SK-MEL-5 (cell line): ENCODE results near the gene PSG3. TPM values are rescaled to one million over a fixed set of nuclear protein-coding genes. Genes with fewer than 3 reads are reported as not detected.
"Not testable (repeated sequence)": the region's sequence is repeated elsewhere in the genome, so short reads cannot be mapped to it uniquely, and the experiment has no call there.

Source experiments
- DNase-seq: peaks from one replicate; pipeline ENCODE4 v3.0.0-alpha.2; 2016; ENCODE audit warnings: low read depth, low spot score
- in situ Hi-C: cut with HindIII; loops from 2 replicates; pipeline ENCODE4 v1.10.0; 2016; ENCODE audit warnings: low sequenced_read_pairs, high pct_unique_total_duplicates, low pct_unique_long_range_greater_than_20kb
- polyA plus RNA-seq, 2 experiments: library from polyadenylated mRNA; depleted of rRNA; stranded (reverse); fragments of >200 nt; gene quantifications; 2 replicates each; pipeline ENCODE4 v1.2.3, GENCODE V29; 2015
- total RNA-seq: library from RNA; depleted of rRNA; stranded (reverse); fragments of >200 nt; shearing (Covaris generic); gene quantifications from 2 replicates; pipeline ENCODE4 v1.2.3, GENCODE V29; 2014; rRNA removed

Gene PSG3
- total RNA-seq, result not detected in 2 replicates
- not detected in 2 replicates for polyA plus RNA-seq (2015; cell fraction: cytosol; rRNA removed)
- not detected in 2 replicates for polyA plus RNA-seq (2015; cell fraction: nucleus; rRNA removed)

DNA sequence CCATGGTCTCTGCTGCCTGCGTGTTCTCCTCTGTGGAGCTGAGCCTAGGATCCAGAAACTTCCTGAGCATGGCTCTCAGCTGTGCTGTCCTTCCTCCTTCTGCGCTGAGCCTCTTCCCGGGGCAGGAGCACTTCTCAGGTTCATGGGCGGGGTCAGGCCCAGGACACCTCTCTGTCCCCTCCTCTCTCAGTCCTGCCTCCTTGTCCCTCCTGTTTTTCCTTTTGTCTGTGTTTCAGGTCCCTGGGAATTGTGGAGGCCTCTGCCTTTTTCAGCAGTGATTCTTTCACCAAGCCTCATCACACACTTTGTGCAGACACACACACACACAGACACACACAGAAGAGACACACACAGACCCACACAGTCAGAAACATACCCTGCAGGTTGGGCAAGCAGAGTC, at the start of gene PSG3:
Gene PSG3 (minus strand): TSS at position 101 of the 400 bp plus-strand sequence. CDS start 97 bp downstream, at position 4.
- DNase-seq, in situ Hi-C loops: not testable (repeated sequence)

DNA sequence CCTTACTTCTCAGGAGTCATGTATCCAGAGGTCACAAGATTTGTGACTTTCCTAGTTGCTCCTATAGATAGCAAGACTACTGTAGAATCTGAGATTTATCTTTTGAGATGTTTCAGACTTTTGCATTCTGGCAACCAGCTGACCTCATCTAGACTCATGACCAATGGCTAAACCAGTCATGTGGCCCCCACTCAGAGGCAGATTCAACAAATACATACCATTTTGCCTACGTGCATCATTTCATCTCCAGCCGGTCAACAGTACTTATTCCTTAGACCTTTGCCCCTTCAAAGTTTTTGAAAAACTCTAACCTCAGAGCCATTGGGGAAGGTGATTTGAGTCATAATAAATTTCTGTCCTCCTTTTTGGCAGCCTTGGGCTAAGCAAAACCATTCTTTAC, 48.5 kb upstream of the PSG3 start:
- DNase-seq, in situ Hi-C loops: not testable (repeated sequence)

DNA sequence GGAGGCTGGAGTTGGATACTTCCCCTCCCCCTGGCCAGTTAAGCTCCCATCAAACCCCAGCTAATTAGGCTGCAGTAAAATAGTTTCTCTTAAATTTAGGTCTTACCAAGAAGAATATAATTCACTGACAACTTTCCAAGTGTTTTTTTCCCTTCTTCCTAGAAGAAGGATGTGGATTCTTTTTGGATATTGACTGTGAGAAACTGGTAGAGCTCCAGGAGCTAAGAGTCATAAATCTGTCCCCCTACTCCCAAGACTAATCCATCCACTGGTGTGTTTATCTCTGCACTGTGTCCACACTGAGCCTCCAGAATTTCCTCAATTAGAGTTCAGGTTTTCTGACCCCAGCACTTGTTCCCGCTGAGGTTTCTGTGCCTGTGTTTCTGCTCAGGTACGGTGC, 47.5 kb upstream of the PSG3 start:
- in situ Hi-C loops, result not testable (repeated sequence)

DNA sequence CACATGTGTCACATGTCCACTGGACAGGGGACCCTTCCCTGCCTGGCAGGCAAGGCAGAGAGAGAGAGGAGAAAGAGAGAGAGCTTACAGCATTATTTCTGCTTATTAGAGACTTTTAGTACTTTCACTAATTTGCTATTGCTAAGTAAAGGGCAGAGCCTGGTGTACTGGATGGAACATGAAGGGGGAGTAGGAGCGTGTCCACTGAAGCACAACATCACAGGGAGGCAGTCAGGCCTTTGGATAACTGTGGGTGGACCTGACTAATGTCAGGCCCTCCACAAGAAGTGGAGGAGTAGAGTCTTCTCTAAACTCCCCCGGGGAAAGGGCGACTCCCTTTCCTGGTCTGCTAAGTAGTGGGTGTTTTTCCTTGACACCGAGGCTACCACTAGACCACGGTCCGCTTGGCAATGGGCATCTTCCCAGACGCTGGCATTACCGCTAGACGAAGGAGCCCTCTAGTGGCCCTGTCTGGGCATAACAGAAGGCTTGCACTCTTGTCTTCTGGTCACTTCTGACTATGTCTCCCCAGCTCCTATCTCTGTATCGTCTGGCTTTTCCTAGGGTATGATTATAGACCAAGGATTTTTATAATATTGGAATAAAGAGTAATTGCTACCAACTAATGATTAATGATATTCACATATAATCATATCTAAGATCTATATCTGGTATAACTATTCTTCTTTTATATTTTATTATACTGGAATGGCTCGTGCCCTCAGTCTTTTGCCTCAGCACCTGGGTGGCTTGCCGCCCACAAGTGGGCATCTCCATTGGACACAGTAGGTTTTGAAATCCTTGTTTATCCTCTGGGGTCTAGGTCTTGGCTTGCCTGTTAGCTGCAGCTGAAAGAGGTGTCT, 36.7 kb upstream of the PSG3 start:
- DNase-seq, result peak; percentile 75
- in situ Hi-C loops, result not testable (repeated sequence)

More for the DNA sequence above, 47.5 kb upstream of the PSG3 start:
- DNase-seq, result not testable (repeated sequence)

DNA sequence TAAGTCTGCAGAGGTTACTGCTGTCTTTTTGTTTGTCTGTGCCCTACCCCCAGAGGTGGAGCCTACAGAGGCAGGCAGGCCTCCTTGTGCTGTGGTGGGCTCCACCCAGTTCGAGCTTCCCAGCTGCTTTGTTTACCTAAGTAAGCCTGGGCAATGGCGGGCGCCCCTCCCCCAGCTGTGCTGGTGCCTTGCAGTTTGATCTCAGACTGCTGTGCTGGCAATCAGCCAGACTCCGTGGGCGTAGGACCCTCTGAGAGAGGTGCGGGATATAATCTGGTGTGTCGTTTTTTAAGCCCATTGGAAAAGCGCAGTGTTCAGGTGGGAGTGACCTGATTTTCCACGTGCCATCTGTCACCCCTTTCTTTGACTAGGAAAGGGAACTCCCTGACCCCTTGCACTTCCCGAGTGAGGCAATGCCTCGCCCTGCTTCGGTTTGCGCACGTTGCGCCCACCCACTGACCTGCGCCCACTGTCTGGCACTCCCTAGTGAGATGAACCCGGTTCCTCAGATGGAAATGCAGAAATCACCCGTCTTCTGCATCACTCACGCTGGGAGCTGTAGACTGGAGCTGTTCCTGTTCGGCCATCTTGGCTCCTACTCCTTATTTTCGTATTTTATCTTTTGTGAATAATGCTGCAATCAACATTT, 34.4 kb upstream of the PSG3 start:
- DNase-seq, in situ Hi-C loops: not testable (repeated sequence)

DNA sequence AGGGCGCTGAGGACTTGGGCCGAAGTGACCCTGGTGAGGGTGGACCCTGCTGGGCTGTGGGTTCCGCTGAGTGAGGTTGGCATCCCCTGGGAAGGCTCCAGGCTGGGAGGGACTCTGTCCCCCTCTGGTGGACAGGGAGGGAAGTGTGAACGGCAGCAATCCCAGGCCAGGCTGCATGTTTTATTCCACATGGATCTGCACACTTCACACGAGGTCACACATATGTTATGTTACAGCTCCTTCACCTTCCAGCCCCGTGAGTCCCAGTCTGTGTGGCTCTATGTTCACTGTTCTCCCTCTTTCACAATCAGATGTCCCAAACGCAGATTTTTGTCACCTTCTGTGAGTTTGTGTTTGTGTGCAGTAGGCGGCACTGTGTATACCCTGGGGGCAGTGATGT, 27.0 kb upstream of the PSG3 start:
- in situ Hi-C loops, DNase-seq: not testable (repeated sequence)

DNA sequence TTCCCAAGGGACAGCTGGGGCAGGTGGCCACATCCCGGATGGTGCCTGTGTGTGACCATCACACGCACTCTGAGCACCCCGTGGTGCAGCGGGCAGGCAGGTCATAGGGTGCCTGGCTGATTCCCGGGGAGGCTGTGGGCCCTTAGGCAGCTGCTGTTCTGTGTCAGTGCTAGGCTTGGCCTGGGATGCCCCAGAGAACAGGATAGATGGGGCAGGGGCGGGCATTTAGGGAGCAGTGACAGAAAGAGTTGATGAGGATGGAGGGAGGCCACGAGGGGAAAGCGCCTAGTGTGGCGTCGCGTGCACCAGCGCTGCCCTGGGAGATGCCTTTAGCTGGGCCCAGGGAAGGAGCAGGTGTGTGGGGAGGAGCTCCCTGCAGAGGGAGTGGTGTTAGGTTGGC, 26.6 kb upstream of the PSG3 start:
- DNase-seq, in situ Hi-C loops: not testable (repeated sequence)

DNA sequence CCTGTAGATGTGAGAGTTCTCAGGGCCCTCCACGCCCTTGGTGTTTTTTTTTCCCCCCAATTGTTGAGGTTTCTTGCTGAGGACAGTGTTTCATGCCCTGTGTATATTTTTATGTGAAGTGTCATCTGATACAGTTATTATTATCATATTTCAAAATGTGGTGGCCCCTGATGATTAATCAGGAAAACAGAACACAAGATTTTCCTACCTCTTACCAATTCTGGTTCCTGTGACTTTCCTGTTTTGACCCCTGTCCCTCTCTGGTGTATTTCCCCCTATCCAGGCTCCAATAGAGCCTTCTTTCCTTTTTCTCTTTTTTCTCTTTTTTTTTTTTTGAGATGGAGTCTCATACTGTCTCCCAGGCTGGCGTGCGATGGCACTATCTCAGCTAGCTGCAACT, 24.6 kb upstream of the PSG3 start:
- in situ Hi-C loops, result no loop called here
- no peak for DNase-seq

DNA sequence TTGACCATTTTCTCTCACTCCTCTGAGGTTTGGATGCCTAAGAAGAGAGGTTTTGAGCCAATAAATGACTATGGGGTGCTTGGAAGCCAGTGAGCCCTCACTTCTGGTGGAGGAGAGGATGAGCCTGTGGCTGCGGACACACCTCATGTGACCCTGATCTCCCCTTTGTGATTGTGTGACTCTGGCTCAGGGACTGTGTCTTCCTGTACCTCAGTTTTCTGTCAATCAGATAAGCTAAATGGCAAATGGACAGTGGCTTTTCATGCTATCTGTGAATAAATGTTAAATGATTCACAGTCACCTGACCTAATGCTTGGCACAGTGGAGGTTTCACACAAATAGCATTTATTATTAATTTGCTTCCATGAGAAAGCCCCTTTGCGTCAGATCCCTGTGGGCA, 22.5 kb upstream of the PSG3 start:
- peak; percentile 2 for DNase-seq
- in situ Hi-C loops, result no loop called here

DNA sequence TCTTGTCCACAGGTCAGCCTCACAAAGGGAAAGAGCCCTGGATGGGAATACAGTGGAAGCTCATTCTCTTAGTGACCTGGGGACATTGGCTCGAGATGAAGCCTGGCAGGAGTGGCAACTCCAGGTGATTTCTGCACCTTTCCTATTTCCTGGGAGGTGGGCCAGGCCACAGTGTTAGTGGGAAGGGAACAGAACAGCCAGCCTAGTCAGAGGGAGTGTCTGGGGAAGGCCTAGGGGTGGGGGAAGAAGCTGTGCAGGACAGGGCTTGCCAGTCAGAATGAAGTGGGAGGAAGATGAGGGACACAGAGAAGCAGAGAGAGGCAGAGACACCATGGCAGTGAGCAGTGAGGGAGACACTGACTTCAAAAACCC, 21.6 kb upstream of the PSG3 start:
- in situ Hi-C loops, result not testable (repeated sequence)

DNA sequence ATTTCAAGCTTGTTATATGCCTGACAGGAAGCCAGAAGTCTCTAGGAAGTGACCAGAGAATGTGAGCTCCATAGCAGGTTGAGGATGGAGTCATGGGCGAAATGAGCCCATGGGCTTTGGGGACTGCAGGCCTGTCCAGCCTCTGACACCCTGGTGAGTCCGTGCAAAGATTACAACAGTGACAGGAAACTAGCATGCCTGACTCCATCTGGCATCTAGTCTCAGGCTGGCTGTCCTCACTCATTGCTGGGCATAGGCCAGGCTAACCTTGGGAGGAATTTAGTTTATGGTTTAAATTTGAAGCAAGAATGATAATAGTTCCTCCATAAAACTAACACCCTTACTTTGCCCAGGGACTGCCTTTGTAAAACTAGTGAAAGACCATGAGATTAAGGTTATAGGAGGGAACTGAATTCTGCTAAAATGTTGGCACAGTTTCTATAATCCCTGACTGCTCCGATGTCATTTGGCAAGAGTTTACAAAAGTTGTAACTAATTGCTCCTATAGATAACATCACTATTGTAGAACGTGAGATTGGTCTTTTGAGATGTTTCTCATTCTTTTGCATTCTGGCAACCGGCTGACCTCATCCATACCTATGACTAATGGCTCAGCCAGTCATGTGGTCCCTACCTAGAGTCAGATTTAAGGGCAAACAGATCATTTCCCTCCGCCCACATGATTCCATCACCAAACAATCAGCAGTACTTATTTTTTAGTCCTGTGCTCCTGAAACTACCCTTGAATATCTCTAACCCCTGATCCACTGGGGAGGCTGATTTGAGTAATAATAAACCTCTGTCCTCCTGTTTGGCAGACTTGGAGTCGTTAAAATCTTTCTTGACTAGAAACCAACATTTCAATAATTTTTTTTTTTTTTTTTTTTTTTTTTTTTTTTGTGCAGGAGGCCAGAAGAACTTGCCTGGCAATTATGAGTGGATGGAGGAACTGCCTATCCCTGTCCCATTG, 21.0 kb upstream of the PSG3 start:
- peak; percentile 63 for DNase-seq
- in situ Hi-C loops, result not testable (repeated sequence)

More for the DNA sequence above, 21.6 kb upstream of the PSG3 start:
- not testable (repeated sequence) for DNase-seq

DNA sequence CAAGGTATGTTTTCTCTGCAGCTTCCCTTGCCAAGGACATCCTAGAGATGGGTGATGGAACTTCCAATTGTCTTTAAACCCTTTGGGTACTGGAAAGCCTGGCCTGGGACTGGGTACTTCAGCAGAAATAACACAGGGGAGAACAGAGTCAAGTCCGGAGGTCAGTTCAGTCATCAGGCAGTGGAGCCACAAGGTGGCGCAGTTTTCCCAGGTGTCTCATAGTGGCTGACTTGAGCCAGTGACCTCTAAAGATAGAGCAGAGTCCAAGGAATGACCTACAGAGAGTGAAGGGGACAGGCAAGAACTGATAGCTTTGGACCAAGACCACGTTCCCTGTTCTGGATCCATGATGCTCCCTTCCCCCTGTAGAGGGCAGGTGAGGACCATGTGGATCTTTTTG, 18.4 kb upstream of the PSG3 start:
- peak; percentile 38 for DNase-seq

DNA sequence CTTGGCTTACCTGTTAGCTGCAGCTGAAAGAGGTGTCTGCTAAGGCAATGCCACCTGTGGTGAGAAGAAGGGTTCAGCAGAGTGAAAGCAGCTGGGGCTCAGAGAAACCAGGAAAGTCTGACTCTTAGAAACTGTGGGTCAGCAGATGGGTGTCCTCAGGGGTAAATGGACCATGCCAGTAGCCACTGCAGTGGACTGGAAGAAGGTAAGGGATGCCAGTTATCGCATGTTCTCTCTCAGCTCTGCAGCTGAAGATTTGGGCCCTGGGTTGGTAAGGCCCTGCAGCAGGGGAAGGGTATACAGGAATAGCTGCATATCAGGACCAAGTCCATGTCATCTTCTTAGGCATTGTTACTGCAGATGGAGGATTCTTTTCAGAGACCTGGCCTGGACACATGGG, 12.0 kb upstream of the PSG3 start:
- DNase-seq, in situ Hi-C loops: not testable (repeated sequence)

More for the DNA sequence above, 18.4 kb upstream of the PSG3 start:
- in situ Hi-C loops, result not testable (repeated sequence)

DNA sequence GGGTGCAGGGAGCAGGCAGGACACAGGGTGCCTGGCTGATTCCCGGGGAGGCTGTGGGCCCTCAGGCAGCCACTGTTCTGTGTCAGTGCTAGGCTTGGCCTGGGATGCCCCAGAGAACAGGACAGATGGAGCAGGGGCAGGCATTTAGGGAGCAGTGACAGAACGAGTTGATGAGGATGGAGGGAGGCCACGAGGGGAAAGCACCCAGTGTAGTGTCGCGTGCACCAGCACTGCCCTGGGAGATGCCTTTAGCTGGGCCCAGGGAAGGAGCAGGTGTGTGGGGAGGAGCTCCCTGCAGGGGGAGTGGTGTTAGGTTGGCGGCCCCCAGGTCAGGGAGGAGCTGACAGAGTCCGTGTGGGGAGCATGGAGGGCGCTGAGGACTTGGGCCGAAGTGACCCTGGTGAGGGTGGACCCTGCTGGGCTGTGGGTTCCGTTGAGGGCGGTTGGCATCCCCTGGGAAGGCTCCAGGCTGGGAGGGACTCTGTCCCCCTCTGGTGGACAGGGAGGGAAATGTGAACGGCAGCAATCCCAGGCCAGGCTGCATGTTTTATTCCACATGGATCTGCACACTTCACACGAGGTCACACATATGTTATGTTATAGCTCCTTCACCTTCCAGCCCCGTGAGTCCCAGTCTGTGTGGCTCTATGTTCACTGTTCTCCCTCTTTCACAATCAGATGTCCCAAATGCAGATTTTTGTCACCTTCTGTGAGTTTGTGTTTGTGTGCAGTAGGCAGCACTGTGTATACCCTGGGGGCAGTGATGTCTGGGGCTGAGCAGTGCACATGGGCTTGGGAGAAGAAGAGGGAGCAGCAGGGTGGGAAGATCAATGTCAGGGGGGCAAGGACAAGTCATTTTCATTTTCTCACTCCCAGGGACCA, 1.7 kb upstream of the PSG3 start:
- in situ Hi-C loops, result not testable (repeated sequence)
- DNase-seq, result peak; percentile 32

DNA sequence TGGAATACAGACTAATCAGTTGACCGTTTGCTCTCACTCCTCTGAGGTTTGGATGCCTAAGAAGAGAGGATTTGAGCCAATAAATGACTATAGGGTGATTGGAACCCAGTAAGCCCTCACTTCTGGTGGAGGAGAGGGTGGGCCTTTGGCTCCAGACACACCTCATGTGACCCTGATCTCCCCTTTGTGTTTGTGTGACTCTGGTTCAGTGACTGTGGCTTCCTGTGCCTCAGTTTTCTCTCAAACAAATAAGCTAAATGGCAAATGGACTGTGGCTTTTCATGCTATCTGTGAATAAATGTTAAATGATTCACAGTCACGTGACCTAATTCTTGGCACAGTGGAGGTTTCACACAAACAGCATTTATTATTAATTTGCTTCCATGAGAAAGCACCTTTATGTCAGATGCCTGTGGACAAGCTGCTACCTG, 2.7 kb downstream of the PSG3 start:
- in situ Hi-C loops, DNase-seq: not testable (repeated sequence)

DNA sequence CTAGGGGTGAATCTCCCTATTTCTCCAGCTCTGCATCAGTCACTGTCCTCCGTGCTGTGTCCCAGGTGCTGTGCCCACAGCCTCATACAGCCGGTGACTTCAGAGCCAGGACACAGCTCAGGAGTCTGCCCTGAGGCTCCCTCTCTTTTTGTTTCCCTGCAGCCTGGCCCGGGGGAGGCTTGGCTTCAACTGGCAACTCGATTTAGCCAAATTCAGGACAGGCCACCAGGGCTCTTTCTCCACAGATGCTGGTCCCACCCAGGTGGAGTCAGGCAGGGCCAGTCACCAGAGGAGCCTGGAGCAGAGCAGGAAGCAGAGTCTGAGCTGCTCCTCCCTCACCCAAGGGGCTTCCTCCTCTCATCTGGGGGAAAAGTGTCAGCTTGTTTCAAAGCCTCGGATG, 11.9 kb downstream of the PSG3 start:
- DNase-seq, in situ Hi-C loops: not testable (repeated sequence)
